Measurements from ENCODE around the gene GASK1B. TPM values are rescaled to one million over a fixed set of nuclear protein-coding genes. Genes with fewer than 3 reads are reported as not detected.

Gene GASK1B
- total RNA-seq, 1 donor from 2014 or later, result 0.07 TPM

DNA sequence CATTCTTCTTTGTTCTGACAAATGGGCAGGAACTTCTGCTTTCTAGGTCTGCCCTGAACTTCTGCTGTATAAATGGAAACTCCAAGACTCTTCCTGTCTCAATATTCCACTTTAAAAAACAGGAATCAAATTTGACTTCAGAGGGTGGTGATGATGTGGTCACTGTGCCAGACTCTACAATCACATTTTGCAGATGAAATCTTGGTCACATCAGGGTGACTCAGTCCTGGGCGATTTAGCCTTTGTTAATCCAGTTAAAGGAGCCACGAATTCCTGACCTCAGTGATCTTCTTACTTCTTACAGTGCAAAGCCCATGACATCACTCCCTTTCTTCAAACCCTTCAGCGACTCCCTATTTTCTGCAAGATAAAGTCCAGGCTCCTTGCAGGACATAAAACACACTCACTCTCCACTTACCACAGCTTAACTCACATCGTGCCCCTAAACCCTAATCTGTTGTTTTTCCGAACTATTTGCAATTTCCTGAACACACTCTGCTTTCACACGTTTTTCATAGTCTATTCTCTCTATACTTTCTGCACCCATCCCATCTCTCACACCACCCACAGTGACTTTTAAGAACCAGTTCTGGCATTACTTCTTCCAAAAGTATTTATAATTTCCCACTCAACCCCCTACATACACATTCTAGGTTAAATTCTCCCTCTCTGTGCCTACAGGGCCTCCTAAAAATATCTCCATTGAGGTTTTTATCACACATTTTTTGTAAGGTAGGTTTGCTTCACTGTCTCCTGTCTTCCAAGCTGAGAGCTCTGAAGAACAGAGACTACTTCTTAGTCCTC, 11.1 kb downstream of the GASK1B start:
- no peak overlapping the region for H3K27ac Mint-ChIP-seq (ENCODE audit: unreplicated experiment)

DNA sequence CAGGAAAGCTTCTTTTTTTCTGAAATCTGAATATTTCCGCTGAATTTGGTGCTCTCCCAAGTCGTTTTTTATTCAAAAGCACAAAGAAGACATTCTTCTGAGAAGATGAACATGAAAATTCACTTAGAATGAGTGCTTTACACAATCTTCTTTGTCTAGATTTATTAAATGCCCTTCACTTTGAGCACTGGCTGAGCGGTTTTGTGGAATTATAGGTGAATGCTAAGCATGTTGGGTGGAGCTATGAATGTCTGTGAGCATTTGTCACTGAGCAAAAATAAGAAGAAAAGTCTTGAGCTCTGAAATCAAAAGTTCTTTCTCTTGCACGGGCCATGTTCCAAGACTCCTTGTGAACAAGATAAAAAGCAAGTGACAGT, 13.1 kb downstream of the GASK1B start:
- Mint-ChIP-seq H3K9me3 (ENCODE audit: unreplicated experiment) (no peaks in the 10 kb centered on the region), H3K36me3 (ENCODE audit: unreplicated experiment) (no peaks in the 10 kb centered on the region), H3K27ac (ENCODE audit: unreplicated experiment) (no peak overlapping the region), H3K4me3 (ENCODE audit: unreplicated experiment) (no peak overlapping the region), H3K4me1 (ENCODE audit: low read depth, unreplicated experiment) (no peaks in the 10 kb centered on the region), H3K27me3 (ENCODE audit: unreplicated experiment) (peaks cover 2% of the 10 kb centered on the region)
- TF ChIP-seq, protein P1, sequence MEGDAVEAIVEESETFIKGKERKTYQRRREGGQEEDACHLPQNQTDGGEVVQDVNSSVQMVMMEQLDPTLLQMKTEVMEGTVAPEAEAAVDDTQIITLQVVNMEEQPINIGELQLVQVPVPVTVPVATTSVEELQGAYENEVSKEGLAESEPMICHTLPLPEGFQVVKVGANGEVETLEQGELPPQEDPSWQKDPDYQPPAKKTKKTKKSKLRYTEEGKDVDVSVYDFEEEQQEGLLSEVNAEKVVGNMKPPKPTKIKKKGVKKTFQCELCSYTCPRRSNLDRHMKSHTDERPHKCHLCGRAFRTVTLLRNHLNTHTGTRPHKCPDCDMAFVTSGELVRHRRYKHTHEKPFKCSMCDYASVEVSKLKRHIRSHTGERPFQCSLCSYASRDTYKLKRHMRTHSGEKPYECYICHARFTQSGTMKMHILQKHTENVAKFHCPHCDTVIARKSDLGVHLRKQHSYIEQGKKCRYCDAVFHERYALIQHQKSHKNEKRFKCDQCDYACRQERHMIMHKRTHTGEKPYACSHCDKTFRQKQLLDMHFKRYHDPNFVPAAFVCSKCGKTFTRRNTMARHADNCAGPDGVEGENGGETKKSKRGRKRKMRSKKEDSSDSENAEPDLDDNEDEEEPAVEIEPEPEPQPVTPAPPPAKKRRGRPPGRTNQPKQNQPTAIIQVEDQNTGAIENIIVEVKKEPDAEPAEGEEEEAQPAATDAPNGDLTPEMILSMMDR (IDR thresholded peaks at IDR 0.05; ENCODE audit: partially characterized antibody, unreplicated experiment), result no peak
- DNase-seq, result no peak

More for the DNA sequence above, 11.1 kb downstream of the GASK1B start:
- Mint-ChIP-seq H3K36me3 (ENCODE audit: unreplicated experiment) (no peaks in the 10 kb centered on the region), H3K4me3 (ENCODE audit: unreplicated experiment) (no peak overlapping the region), H3K27me3 (ENCODE audit: unreplicated experiment) (peaks cover 2% of the 10 kb centered on the region), H3K4me1 (ENCODE audit: low read depth, unreplicated experiment) (no peaks in the 10 kb centered on the region), H3K9me3 (ENCODE audit: unreplicated experiment) (no peaks in the 10 kb centered on the region)
- no peak for DNase-seq
- TF ChIP-seq, protein P1 (IDR thresholded peaks at IDR 0.05; ENCODE audit: partially characterized antibody, unreplicated experiment), result no peak

DNA sequence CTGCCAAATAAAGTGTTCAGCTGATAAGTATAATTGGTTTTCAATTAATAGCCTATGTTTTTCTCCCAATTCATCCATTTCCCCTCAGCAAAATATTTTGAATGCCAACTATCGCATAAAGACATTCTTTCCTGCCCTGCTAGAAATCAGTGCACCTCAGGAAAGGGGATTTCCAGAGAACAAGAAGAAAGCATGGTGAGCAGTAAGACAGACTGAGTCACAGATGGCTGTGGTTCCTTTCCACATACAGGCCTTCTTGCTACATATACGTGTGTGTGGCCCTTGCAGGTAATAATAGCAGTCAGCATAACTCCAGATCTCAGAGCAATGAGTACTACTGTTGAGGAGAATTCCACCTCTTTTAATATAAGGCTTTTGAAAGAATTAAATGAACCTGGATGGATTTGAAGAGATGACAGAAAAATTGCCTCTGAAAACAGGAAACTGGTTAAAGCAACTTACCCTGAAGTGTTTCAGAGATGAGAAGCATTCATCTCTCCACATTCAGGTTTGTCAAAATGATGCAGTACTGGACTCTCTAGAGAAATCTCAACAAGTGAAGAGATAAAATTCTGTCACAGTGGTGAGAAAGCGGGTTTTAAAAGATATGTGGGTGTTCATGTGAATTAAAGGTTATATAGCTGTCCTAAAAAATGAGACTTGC, 13.6 kb downstream of the GASK1B start:
- TF ChIP-seq, protein P1 (IDR thresholded peaks at IDR 0.05; ENCODE audit: partially characterized antibody, unreplicated experiment), result no peak
- no peak overlapping the region for H3K27ac Mint-ChIP-seq (ENCODE audit: unreplicated experiment)
- no peaks in the 10 kb centered on the region for H3K4me1 Mint-ChIP-seq (ENCODE audit: low read depth, unreplicated experiment)
- H3K9me3 Mint-ChIP-seq (ENCODE audit: unreplicated experiment), result no peaks in the 10 kb centered on the region
- peaks cover 2% of the 10 kb centered on the region for H3K27me3 Mint-ChIP-seq (ENCODE audit: unreplicated experiment)
- no peaks in the 10 kb centered on the region for H3K36me3 Mint-ChIP-seq (ENCODE audit: unreplicated experiment)
- no peak overlapping the region for H3K4me3 Mint-ChIP-seq (ENCODE audit: unreplicated experiment)
- no peak for DNase-seq

DNA sequence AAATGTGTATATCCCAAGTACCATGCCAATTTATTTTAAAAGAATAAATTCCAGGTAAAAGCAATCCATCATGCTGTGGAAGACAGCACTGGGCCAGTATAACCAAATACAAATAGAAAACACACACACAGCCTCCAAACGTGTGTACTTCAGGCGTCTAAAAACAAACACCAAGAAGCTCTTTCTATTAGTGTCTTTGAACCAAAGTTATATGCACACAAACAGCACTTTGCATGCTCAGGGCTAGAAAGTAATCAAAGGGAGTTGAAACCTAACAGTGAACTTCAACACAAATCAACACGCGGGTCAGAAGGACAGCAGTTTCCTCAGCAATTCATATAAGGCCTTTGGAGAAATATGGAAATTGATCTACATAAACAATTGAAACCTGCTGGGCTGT, 15.4 kb downstream of the GASK1B start:
- no peak overlapping the region for H3K27ac Mint-ChIP-seq (ENCODE audit: unreplicated experiment)
- H3K4me1 Mint-ChIP-seq (ENCODE audit: low read depth, unreplicated experiment), result no peaks in the 10 kb centered on the region
- no peak for DNase-seq
- peaks cover 2% of the 10 kb centered on the region for H3K27me3 Mint-ChIP-seq (ENCODE audit: unreplicated experiment)
- no peaks in the 10 kb centered on the region for H3K36me3 Mint-ChIP-seq (ENCODE audit: unreplicated experiment)
- no peaks in the 10 kb centered on the region for H3K9me3 Mint-ChIP-seq (ENCODE audit: unreplicated experiment)
- no peak overlapping the region for H3K4me3 Mint-ChIP-seq (ENCODE audit: unreplicated experiment)
- TF ChIP-seq, protein P1 (IDR thresholded peaks at IDR 0.05; ENCODE audit: partially characterized antibody, unreplicated experiment), result no peak
